ENCODE measurements around the gene ATF6. TPM values are rescaled to one million over a fixed set of nuclear protein-coding genes. Genes with fewer than 3 reads are reported as not detected.
A peak's percentile ranks its signal among the peaks of the same experiment; 100 is the strongest.

The ATF6 gene
- total RNA-seq, 6 experiments from 2014 or later, result 16.5 to 24.4 (median 20.4) TPM

- DNase-seq (no peak), ATAC-seq (no peak)
- Histone ChIP-seq H3K9me3 (no peaks in the 10 kb centered on the region), H3K27ac (no peak overlapping the region), H3K4me1 (peaks cover 0 to 4% (median 0%) of the 10 kb centered on the region in 4 donors), H3K27me3 (no peaks in the 10 kb centered on the region), H3K36me3 (peaks cover 0 to 3% (median 0%) of the 10 kb centered on the region in 4 donors), H3K4me3 (no peak overlapping the region)
- 55% methylated on average over 1 of the region's 1 CpG for WGBS (ENCODE audit: insufficient coverage, low coverage, low lambda C conversion rate, missing lambda C conversion rate)
- TF ChIP-seq, protein P1, sequence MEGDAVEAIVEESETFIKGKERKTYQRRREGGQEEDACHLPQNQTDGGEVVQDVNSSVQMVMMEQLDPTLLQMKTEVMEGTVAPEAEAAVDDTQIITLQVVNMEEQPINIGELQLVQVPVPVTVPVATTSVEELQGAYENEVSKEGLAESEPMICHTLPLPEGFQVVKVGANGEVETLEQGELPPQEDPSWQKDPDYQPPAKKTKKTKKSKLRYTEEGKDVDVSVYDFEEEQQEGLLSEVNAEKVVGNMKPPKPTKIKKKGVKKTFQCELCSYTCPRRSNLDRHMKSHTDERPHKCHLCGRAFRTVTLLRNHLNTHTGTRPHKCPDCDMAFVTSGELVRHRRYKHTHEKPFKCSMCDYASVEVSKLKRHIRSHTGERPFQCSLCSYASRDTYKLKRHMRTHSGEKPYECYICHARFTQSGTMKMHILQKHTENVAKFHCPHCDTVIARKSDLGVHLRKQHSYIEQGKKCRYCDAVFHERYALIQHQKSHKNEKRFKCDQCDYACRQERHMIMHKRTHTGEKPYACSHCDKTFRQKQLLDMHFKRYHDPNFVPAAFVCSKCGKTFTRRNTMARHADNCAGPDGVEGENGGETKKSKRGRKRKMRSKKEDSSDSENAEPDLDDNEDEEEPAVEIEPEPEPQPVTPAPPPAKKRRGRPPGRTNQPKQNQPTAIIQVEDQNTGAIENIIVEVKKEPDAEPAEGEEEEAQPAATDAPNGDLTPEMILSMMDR (IDR thresholded peaks at IDR 0.05), result no peak
- TF ChIP-seq POLR2A (IDR thresholded peaks at IDR 0.05), result no peak
- intact Hi-C loops (cut with DNase I), result no loop called here
These were observed 163.9 kb downstream of the ATF6 start for GRCh38 chr1:161930064-161930463.

GRCh38 chr1:161932668-161933067 is 166.5 kb downstream of the ATF6 start:
- peak in 3 of 4 donors; percentile 42 to 63 (median 46) for ATAC-seq
- no peak for DNase-seq
- H3K27me3 ChIP-seq, result no peaks in the 10 kb centered on the region
- no peaks in the 10 kb centered on the region for H3K36me3 ChIP-seq
- 76% methylated on average over 2 of the region's 2 CpGs for WGBS (ENCODE audit: insufficient coverage, low coverage, low lambda C conversion rate, missing lambda C conversion rate)
- H3K27ac ChIP-seq, result no peak overlapping the region
- H3K4me1 ChIP-seq, result peaks cover 0 to 4% (median 0%) of the 10 kb centered on the region in 4 donors
- intact Hi-C loops (cut with DNase I), result no loop called here
- TF ChIP-seq POLR2A (IDR thresholded peaks at IDR 0.05), result no peak
- TF ChIP-seq, protein P1 (IDR thresholded peaks at IDR 0.05), result no peak
- no peaks in the 10 kb centered on the region for H3K9me3 ChIP-seq
- H3K4me3 ChIP-seq, result no peak overlapping the region

GRCh38 chr1:161933592-161934588 is 167.8 kb downstream of the ATF6 start:
- peaks cover 0 to 2% (median 0%) of the 10 kb centered on the region in 4 donors for H3K4me1 ChIP-seq
- H3K36me3 ChIP-seq, result no peaks in the 10 kb centered on the region
- H3K27ac ChIP-seq, result no peak overlapping the region
- H3K9me3 ChIP-seq, result no peaks in the 10 kb centered on the region
- H3K27me3 ChIP-seq, result no peaks in the 10 kb centered on the region
- intact Hi-C loops (cut with DNase I), result no loop called here
- ATAC-seq (peak in 1 of 4 donors; percentile 24), DNase-seq (no peak)
- TF ChIP-seq, protein P1 (IDR thresholded peaks at IDR 0.05), result no peak
- no peak for TF ChIP-seq POLR2A (IDR thresholded peaks at IDR 0.05)
- 50% methylated on average over 6 of the region's 6 CpGs for WGBS (ENCODE audit: insufficient coverage, low coverage, low lambda C conversion rate, missing lambda C conversion rate)
- no peak overlapping the region for H3K4me3 ChIP-seq

- Histone ChIP-seq H3K4me1 (no peaks in the 10 kb centered on the region), H3K27ac (no peak overlapping the region), H3K27me3 (no peaks in the 10 kb centered on the region), H3K36me3 (no peaks in the 10 kb centered on the region), H3K9me3 (no peaks in the 10 kb centered on the region), H3K4me3 (no peak overlapping the region)
- intact Hi-C loops (cut with DNase I), result no loop called here
- TF ChIP-seq POLR2A (IDR thresholded peaks at IDR 0.05), result no peak
- ATAC-seq (no peak), DNase-seq (no peak)
- 93% methylated on average over 1 of the region's 1 CpG for WGBS (ENCODE audit: insufficient coverage, low coverage, low lambda C conversion rate, missing lambda C conversion rate)
These were observed 169.1 kb downstream of the ATF6 start for GRCh38 chr1:161935264-161935663.

GRCh38 chr1:161936786-161937185 is 170.7 kb downstream of the ATF6 start:
- no peaks in the 10 kb centered on the region for H3K9me3 ChIP-seq
- H3K4me3 ChIP-seq, result no peak overlapping the region
- H3K27me3 ChIP-seq, result no peaks in the 10 kb centered on the region
- H3K36me3 ChIP-seq, result no peaks in the 10 kb centered on the region
- TF ChIP-seq POLR2A (IDR thresholded peaks at IDR 0.05), result no peak
- TF ChIP-seq, protein P1 (IDR thresholded peaks at IDR 0.05), result no peak
- no peak overlapping the region for H3K27ac ChIP-seq
- intact Hi-C loops (cut with DNase I), result no loop called here
- no peak for DNase-seq
- no peak for ATAC-seq
- 100% methylated on average over 2 of the region's 2 CpGs for WGBS (ENCODE audit: insufficient coverage, low coverage, low lambda C conversion rate, missing lambda C conversion rate)
- H3K4me1 ChIP-seq, result no peaks in the 10 kb centered on the region
